ENCODE measurements around the gene PIGU.
"Not testable (repeated sequence)": the region's sequence is repeated elsewhere in the genome, so short reads cannot be mapped to it uniquely, and the experiment has no call there.

Gene PIGU

GRCh38 chr20:34621383-34622367, 55.2 kb downstream of the PIGU start:
- no peak for DNase-seq (ENCODE audit: low spot score)

GRCh38 chr20:34621036-34621343, 55.9 kb downstream of the PIGU start:
- DNase-seq (ENCODE audit: low spot score): no peak

DNA sequence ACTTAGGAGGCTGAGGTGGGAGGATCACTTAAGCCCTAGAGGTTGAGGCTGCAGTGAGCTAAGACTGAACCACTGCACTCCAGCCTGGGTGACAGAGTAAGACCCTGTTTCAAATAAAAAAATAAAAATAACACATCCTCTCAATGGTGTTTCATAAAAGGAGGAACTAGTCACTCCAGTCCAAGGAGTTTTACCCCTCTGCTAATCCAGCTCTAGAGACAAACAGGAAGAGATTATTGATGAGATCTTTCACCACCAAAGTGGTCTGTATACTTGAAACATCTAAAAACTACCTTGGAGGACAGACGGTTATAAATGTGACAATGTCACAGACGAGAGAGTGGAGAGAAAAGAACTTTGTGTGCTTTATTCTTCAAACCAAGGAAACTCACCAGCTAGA, 58.2 kb downstream of the PIGU start:
- no peak for DNase-seq (ENCODE audit: low spot score)

- not testable (repeated sequence) for DNase-seq (ENCODE audit: low spot score)
Measured at GRCh38 chr20:34616913-34617312, 60.0 kb downstream of the PIGU start.

DNA sequence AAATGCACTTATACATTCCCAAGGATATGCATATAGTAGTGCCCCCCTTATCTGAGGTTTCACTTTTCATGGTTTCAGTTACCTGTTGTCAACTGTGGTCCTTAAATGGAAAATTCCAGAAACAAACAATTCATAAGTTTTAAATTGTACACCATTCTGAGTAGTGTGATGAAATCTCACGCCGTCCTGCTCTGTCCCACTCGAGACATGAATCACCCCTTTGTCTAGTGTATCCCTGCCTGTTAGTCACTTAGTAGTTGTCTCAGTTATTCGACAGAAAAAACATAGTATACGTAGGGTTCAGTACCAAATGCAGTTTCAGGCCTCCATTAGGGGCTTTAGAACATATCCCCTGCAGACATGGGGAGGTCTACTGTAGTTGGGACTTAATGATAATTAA, 61.4 kb downstream of the PIGU start:
- DNase-seq (ENCODE audit: low spot score): no peak

DNA sequence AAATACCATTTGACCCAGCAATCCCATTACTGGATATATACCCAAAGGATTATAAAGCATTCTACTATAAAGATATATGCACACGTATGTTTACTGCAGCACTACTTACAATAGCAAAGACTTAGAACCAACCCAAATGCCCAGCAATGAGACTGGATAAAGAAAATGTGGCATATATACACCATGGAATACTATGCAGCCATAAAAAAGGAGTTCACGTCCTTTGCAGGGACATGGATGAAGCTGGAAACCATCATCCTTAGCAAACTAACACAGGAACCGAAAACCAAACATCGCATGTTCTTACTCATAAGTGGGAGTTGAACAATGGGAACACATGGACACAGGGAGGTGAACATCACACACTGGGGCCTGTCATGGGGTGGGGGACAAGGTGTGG, 64.9 kb downstream of the PIGU start:
- DNase-seq (ENCODE audit: low spot score): not testable (repeated sequence)

- no peak for DNase-seq (ENCODE audit: low spot score)
Measured at GRCh38 chr20:34607066-34607465, 69.8 kb downstream of the PIGU start.

GRCh38 chr20:34604980-34605788, 71.7 kb downstream of the PIGU start:
- DNase-seq (ENCODE audit: low spot score): peak; percentile 57

DNA sequence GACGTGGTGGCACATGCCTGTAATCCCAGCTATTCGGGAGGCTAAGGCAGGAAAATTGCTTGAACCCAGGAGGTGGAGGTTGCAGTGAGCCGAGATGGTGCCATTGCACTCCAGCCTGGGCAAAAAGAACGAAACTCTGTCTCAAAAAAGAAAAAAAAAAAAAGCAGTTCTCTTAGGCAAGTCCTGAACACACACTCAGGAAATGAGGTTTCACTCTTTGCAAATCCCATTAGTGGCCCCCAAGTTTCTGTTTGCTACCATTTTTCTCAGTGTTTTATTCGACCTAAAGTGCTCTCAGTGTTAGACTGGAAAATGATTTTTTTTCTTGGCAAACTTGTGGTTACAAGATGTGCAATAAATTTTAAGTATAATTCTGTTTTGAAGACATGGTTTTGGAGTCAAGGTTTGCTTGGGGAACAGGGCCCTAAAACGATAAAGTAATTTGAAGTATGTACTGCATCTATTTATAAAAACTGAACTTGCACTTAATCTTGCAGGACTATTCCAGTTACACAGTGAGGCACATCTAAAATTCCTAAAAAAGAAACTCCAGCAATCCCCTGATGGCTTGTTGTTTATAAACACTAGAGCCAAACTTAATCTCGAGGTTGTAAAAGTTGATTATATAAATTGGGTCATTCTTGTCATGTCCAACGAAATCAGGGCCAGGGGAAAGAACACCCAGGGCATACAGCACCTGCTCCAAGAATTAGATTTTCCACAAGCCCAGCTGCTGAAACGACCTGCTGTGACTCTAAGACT, 75.8 kb downstream of the PIGU start:
- DNase-seq (ENCODE audit: low spot score): no peak

DNA sequence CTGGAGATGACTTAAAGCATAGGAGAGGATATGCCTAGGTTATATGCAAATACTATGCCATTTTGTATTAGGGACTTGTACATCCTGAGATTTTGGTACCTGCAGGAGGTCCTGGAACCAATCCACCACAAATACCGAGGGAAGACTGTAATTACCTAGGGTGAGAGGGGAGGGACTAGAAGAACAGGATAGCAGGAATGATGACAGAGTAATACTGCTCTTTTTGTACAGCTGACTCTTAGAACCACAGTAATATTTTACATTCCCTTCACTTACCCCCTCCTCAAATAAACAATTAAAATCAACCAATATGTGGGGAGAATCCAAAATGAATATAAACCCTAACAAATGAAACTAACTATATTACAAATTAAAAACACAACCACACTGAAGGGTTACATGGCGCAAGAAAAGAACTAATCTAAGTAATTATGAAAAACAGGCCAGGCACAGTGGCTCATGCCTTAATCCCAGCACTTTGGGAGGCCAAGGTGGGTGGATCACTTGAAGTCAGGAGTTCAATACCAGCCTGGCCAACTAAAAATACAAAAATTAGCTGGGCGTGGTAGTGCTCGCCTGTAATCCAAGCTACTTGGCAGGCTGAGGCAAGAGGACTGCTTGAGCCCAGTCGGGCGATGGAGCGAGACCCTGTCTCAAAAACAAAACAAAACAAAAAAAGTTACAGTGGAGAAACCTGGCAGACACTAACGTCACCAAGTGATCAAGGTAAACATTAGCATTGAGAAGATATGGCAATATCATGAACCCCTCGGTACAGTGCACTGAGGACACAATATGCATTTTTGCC, 81.3 kb downstream of the PIGU start:
- no peak for DNase-seq (ENCODE audit: low spot score)

- no peak for DNase-seq (ENCODE audit: low spot score)
Measured at GRCh38 chr20:34586488-34587163, 90.3 kb downstream of the PIGU start.

DNA sequence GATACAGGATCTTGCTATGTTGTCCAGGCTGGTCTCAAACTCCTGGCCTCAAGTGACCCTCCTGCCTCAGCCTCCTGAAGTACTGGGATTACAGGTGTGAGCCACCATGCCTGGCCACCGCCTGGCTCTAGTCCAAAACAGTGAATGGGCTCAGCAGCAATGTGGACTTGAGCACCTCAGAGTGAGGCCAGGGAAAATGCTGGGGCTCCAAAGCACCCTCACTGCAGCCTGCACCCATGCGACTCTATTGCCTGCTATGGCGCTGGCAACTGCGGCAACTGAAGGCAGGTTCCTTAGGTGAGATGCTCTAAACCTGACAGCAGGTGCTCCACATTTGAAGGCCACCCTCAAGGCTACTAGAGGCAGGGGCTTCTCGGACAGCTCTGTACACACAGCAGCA, 91.9 kb downstream of the PIGU start:
- no peak for DNase-seq (ENCODE audit: low spot score)

- no peak for DNase-seq (ENCODE audit: low spot score)
Measured at GRCh38 chr20:34583544-34583943, 93.3 kb downstream of the PIGU start.

DNA sequence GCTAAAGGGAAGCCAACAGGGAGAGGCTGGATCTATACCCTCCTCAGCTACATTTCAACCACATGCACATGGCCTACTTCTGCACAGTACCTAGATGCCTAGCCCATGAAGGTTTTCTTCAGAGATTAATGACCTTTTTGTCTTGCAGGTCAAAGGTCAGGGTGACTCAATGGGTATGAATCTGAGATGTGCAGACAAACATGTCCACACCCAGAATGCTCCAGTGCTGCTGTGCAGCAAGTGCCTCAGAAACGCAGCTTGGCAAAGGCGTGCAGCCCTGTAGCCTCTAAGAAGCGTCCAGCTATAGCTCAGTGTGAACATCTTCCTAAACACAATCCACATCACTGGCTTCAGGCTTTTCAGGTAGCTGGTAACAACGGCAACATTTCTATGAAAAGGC, 94.0 kb downstream of the PIGU start:
- no peak for DNase-seq (ENCODE audit: low spot score)

GRCh38 chr20:34582221-34582620, 94.7 kb downstream of the PIGU start:
- no peak for DNase-seq (ENCODE audit: low spot score)

DNA sequence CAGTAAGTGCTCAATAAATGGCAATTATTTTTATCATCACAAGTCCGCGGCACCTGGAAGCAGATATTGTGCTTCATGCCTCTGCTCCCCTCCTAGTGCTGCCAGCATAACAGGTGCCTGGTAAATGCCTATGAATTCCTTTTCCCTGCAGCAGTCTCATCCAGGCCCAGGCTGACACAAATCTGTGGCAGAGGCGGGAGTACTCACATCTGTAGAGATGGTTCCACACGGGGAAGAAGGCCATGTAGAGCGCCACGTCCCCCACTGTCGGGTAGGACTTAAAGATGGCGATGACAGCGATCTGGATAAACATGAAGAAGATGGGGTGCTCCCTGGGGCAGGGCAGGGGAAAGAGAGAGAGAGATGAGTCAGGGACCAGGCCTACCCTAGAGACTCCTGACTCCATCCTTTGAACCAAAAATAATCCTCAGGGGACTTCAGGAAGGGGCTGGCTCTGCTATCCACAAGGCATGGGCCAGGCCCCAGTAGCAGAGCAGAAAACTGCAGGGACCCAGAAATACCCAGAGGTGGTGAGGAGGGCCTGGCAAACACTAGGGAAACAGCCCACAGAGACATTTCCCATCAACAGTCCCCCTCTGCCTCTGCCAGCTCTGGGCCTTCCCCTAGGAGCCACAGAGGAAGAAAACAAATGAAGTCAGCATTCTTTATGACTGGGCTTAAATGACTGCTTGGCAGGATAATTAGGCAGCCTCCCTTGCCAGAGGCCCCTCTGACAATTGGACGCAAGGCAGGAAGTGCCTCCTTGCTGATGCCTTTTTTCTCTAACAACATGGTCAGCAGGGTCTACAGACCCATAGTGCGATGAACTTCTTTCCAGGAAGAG, 95.3 kb downstream of the PIGU start:
- peak; percentile 68 for DNase-seq (ENCODE audit: low spot score)

DNA sequence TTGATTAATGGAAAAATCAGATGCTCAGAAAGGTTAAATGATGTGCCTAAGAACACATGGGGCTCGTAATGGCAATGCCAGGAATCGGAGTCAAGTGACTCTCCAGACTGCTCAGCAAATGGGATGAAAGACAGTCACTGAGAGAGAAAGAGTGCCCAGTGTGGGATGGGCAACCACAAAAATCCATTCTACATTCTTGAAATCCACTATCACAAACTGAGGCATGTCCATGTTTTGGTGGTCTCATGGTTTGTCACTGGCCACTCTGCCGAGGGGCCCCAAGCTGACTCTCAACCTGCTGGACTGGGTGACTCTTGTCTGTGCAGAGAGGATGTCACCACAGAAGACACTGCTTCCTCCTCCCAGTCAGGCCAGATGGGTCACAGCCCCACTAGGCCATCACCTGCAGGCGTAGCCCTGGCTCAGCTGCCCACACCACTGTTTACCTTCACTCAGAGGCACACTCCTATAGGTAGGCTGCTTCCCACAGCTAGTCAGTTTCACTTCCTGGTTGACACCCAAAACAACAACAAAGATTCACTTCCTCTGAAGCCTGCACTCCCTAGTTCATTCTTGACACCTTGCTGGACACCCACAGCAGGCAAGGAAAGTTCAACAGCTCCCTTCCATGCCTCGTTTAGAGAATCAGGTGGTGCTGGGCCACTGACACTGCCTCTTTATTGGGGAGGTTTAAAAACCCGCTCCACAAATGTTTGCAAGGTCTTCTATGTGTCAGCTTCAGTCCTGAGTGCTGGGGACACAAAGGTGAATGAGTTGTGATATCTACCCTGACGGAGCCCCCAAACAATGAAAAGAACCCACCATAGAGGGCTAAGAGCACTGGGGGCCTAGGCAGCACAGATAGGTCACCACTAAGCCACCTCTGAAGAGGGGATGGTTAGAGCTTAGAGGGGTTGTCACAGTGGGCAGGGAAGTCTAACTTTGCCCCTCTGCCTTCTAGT, 96.6 kb downstream of the PIGU start:
- peak; percentile 40 for DNase-seq (ENCODE audit: low spot score)

- DNase-seq (ENCODE audit: low spot score): peak; percentile 77
Measured at GRCh38 chr20:34579191-34579978, 97.5 kb downstream of the PIGU start.
